Mesothelial cell of epicardium (in vitro differentiated cells): ENCODE measurements around the gene CARMIL3. TPM values are rescaled to one million over a fixed set of nuclear protein-coding genes. Genes with fewer than 3 reads are reported as not detected.

Experiments used
- DNase-seq, 2 experiments: peaks; one replicate each; pipeline ENCODE4 v3.0.0; 2021; ENCODE audit warnings: low spot score in 2 of 2; ENCODE audit not compliant: unreplicated experiment in 2 of 2
- H3K27ac Mint-ChIP-seq: 2 replicates; pipeline ENCODE4 v1.8.0; 2021; ENCODE audit warnings: mixed read lengths
- H3K27me3 Mint-ChIP-seq: 2 replicates; pipeline ENCODE4 v1.8.0; 2021; ENCODE audit warnings: low read depth, mixed read lengths
- H3K36me3 Mint-ChIP-seq: 2 replicates; pipeline ENCODE4 v1.8.0; 2021; ENCODE audit warnings: mixed read lengths
- H3K4me1 Mint-ChIP-seq: 2 replicates; pipeline ENCODE4 v1.8.0; 2021; ENCODE audit warnings: mixed read lengths
- H3K4me3 Mint-ChIP-seq: 2 replicates; pipeline ENCODE4 v1.8.0; 2021; ENCODE audit warnings: mild to moderate bottlenecking, moderate library complexity, mixed read lengths
- H3K9me3 Mint-ChIP-seq: 2 replicates; pipeline ENCODE4 v1.8.0; 2021; ENCODE audit warnings: mixed read lengths
- total RNA-seq: library from RNA; stranded (reverse); gene quantifications from 3 replicates; pipeline ENCODE4 v1.2.1, GENCODE V29; 2021
- TF ChIP-seq, protein P1 (sequence below): fragments of 200-600 bp; sonication (generic); IDR thresholded peaks from one replicate; pipeline ENCODE4 v1.5.0; 2021; ENCODE audit warnings: antibody characterized with exemption; ENCODE audit not compliant: unreplicated experiment

CARMIL3 gene
- total RNA-seq, 1 donor from 2014 or later: 1.1 TPM

DNA sequence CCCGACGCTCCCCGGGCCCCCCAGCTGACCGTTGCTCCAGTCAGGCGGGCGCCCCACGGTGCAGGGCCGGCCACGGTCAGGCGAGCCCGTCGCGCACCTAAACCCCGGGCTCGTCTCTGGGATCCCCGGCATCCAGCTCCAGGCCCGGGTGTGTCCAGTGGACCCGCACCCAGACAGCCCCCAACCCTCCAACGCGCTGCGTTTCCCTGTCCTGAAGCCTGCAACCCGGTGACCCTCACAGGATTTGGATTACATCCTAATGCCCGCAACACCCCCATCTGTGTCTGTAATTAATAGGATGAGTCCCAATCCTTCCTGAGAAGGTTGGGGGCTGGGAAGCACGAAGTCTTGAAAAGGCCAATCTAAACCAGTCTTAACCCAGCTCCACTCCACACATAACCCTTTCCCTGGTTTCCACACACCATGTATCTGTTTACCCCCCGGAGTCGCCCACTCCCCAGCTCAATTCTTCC is 30.0 kb downstream of the CARMIL3 start:
- Mint-ChIP-seq H3K9me3 (no peaks in the 10 kb centered on the region), H3K27ac (peak overlapping the region; percentile 81), H3K4me3 (peak overlapping the region; percentile 77), H3K4me1 (peaks cover 36% of the 10 kb centered on the region), H3K36me3 (no peaks in the 10 kb centered on the region), H3K27me3 (peaks cover 33% of the 10 kb centered on the region)
- TF ChIP-seq, protein P1, sequence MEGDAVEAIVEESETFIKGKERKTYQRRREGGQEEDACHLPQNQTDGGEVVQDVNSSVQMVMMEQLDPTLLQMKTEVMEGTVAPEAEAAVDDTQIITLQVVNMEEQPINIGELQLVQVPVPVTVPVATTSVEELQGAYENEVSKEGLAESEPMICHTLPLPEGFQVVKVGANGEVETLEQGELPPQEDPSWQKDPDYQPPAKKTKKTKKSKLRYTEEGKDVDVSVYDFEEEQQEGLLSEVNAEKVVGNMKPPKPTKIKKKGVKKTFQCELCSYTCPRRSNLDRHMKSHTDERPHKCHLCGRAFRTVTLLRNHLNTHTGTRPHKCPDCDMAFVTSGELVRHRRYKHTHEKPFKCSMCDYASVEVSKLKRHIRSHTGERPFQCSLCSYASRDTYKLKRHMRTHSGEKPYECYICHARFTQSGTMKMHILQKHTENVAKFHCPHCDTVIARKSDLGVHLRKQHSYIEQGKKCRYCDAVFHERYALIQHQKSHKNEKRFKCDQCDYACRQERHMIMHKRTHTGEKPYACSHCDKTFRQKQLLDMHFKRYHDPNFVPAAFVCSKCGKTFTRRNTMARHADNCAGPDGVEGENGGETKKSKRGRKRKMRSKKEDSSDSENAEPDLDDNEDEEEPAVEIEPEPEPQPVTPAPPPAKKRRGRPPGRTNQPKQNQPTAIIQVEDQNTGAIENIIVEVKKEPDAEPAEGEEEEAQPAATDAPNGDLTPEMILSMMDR: no peak
- no peak for DNase-seq

DNA sequence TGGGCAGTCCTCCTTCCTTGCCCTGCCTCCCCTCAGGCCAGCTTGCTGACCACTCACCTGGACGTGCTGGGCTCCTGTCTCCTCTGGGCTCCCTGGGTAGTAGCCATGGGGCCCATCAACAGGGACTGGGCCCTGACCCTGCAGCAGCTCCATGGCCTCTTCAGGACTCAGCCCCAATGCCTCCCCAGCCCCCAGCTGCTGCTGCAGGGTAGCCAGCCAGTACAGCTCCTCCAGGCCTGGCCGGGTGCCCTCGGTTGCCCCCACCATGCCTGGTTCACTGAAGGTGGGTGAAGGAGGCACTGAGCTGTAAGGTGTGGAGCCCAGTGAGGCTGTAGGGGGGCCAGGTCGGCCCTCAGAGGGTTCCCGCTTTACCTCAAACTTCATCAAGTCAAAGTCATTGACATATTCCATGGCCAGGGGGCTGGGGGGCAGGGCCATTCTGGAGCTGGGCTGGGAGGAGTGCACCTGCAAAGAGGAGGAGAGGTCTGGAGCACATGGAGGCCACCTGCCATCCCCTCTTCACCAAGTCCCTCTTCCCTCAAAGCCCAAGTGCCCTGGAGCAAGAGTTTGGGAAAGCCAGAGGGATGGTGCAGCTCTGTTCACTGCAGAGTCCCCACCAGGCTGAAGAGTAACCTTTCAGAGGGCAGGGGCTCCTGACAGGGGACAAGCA is 30.7 kb downstream of the CARMIL3 start:
- peaks cover 36% of the 10 kb centered on the region for H3K4me1 Mint-ChIP-seq
- peaks cover 33% of the 10 kb centered on the region for H3K27me3 Mint-ChIP-seq
- H3K36me3 Mint-ChIP-seq: no peaks in the 10 kb centered on the region
- H3K4me3 Mint-ChIP-seq: peak overlapping the region; percentile 77
- H3K9me3 Mint-ChIP-seq: no peaks in the 10 kb centered on the region
- TF ChIP-seq, protein P1: no peak
- H3K27ac Mint-ChIP-seq: peak overlapping the region; percentile 81
- no peak for DNase-seq

DNA sequence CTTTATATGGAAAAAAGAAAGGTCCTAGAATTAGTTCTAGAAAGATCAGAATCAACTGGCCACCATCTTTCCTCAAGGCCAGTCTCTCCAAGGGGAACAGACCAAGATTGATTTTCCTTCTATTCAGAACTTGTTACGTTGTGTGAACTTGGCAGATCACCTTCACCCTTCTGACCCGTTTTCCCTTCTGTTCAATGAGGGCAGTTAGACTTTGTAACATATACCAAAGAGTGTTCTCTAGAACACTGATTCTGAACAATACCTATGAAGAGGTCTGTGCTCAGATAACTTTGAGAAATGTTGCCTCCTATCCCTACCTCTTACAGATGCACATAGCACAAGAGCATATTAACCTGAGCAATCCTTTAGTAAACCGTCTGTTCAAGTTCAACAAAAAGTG is 31.7 kb downstream of the CARMIL3 start:
- H3K4me3 Mint-ChIP-seq: no peak overlapping the region
- no peaks in the 10 kb centered on the region for H3K36me3 Mint-ChIP-seq
- H3K9me3 Mint-ChIP-seq: no peaks in the 10 kb centered on the region
- no peak overlapping the region for H3K27ac Mint-ChIP-seq
- H3K4me1 Mint-ChIP-seq: peaks cover 29% of the 10 kb centered on the region
- peaks cover 33% of the 10 kb centered on the region for H3K27me3 Mint-ChIP-seq
- TF ChIP-seq, protein P1: no peak
- DNase-seq: no peak

DNA sequence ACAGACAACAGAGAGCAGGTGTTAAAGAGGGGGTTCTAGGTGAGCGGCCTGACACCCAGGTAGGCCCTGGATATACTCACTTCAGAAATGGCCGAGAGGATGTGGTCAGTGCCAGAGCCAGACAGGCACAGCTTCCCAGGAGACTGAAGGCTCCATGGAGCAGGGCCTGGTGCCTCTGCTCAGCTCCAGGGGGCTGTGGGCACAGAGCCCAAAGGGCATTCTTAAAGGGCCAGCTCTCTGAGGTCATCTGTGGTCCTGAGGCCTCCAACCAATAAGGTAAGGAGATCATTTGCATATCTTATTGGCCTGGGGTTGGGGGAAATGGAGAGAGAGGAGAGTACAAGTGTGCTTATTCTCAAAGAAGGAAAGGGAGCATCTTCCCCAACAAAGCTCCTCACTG is 32.6 kb downstream of the CARMIL3 start:
- Mint-ChIP-seq H3K4me3 (no peak overlapping the region), H3K9me3 (no peaks in the 10 kb centered on the region), H3K4me1 (peaks cover 24% of the 10 kb centered on the region), H3K36me3 (no peaks in the 10 kb centered on the region), H3K27ac (no peak overlapping the region), H3K27me3 (peaks cover 27% of the 10 kb centered on the region)
- DNase-seq: no peak
- TF ChIP-seq, protein P1: no peak

DNA sequence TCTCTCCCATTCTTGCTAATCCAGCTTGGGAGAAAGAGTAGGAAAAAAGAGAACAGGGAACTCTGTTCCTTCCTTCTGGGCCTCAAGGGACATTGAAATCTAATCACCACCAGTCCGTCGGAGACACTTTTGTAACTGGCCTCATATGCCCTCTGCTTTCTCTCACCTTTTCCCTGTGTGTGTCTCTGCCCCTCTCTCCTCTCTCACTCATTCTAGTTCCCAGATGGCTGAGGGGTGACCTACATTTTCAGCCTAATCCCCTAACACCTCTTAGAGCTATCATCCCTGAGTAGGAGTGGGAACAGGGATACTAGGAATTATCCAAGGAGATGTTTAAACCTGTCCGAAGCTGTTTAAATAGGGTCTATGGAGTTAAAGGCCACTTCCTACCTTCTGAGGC is 33.4 kb downstream of the CARMIL3 start:
- Mint-ChIP-seq H3K4me3 (no peak overlapping the region), H3K4me1 (peaks cover 16% of the 10 kb centered on the region), H3K27ac (no peak overlapping the region), H3K36me3 (no peaks in the 10 kb centered on the region), H3K27me3 (peaks cover 21% of the 10 kb centered on the region), H3K9me3 (no peaks in the 10 kb centered on the region)
- no peak for DNase-seq
- TF ChIP-seq, protein P1: no peak
